ENCODE measurements around the gene KDM5A.
"Not testable (repeated sequence)": the region's sequence is repeated elsewhere in the genome, so short reads cannot be mapped to it uniquely, and the experiment has no call there.

KDM5A gene

DNA sequence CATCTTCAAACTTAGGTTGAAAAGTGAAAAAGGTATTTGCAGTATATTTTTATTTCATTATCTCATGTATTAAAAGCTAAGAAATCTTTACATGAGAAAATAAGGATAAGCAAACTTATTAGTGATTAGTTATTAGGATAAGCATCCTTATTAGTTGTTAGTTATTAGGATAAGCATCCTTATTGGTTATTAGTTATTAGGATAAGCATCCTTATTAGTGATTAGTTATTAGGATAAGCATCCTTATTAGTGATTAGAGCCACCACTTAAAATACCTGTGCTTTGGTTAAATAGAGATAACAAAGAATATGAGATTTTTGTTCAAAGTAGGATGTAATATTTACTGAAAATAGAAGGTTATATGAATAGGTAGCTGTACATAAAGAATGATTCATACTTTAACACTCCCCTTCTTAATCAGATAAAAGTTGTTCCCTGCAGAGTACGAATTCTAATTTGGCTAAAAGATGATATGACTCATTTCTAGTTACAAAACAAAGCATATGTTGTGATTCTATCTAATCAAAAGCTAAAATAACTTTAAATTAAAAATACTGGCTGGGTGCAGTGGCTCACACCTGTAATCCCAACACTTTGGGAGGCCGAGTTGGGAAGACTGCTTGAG lies 56.4 kb downstream of the KDM5A start:
- DNase-seq (ENCODE audit: low read depth): no peak

GRCh38 chr12:331287-331686 lies 57.8 kb downstream of the KDM5A start:
- DNase-seq (ENCODE audit: low read depth): no peak

DNA sequence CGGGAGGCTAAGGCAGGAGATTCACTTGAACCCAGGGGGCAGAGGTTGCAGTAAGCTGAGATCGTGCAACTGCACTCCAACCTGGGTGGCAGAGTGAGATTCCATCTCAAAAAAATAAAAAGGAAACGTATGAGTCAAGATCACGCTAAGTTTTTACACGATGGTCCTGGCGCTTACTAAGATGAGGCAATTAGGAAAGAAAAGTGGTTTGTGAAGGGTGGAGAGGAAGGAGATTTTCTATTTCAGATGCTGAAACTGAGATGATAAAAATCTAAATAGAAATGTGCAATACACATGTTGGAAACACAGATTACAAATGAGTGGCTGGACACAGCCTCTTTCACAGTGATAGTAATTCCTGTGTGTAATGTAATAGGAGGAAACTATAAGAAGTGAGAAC lies 63.2 kb downstream of the KDM5A start:
- no peak for DNase-seq (ENCODE audit: low read depth)

DNA sequence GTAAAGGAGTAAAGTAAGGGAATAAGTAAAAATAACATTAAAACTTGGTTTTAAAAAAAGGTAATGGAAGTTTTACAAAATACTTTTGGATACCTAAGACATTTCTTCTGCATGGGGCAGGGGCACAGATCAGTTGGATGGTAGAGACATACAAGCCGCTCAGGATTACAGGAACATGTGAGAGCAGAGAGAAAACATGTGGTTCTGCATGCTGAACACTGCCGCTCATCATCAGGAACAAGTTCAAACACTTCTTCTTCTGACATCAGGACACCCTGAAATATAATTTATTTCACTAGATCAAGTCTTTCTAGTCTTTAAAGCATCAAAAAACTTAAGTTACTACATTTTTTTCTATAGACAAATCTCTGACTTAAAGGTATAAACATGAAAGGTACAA lies 65.6 kb downstream of the KDM5A start:
- no peak for DNase-seq (ENCODE audit: low read depth)

GRCh38 chr12:321606-322326 lies 67.4 kb downstream of the KDM5A start:
- DNase-seq (ENCODE audit: low read depth): no peak

DNA sequence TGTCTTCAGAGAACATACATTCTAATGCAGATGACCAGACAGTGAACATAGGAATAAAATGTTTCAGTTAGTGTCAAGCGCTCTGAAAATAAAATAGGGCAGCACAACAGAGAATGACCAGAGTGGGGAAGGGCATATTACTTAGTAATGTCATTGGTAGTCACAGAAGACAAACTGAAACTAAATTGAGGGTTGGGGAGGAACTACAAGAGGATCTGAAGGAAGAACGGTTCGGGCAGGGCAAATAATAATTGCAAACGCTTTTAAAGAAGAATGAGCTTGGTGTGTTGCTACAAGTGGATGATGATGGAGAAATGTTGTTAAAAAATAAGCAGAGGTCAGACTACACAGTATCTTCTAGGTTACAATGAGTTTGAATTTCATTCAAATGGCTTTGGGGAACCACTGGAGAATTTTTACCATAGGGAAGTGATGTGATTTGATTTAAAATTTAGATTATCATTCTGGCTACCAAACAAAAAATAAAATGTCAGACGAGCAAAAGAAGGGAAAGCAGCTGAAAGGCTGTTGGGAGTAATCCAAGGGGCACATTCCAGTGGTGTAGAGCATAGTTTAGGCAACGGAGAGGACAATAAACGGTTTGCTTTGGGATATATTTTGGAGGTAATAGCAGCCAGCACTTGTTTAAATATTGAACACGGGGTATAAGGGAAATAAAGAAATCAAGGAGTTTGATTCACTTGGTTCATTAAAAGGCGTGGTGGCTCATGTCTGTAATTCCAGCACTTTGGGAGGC lies 70.2 kb downstream of the KDM5A start:
- no peak for DNase-seq (ENCODE audit: low read depth)

DNA sequence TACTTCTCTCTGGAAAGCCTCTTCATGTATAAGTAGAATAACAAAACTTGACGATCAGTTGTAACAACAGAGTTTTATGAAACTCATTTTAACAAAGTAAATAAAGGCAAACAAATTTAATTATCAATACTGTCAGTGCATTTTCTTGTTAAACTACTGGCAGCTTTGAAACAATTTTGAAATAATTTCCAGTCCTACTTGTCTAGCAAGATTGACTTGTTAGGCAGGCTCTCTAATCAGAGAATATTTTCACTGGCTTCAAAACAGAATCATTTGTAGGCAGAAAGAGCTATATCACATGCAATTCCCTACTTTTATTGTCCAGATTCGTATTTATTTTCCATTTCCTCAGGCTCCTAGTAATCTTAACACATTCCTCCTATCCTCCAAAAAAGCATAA lies 80.6 kb downstream of the KDM5A start:
- no peak for DNase-seq (ENCODE audit: low read depth)

DNA sequence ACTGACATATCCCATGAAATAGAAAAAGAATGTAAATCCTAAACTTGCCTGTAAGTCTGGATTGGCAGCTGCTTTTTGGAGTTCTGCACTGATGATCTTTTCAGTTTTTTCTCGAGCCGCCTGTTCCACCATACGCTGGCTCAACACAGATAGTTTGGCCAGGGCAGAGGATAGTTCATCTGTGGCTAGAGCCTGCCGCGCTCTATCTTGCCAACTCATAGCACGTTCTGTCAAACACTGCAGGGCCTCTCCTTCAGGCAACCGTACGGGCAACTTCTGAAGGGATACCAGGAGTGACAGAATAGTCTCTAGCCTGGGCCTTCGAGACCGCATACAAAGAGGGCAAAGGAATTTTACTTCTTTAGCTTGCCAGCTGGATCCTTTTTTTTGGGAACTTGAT lies 81.7 kb downstream of the KDM5A start:
- no peak for DNase-seq (ENCODE audit: low read depth)

GRCh38 chr12:304805-305204 lies 84.3 kb downstream of the KDM5A start:
- DNase-seq (ENCODE audit: low read depth): no peak

GRCh38 chr12:302766-303165 lies 86.4 kb downstream of the KDM5A start:
- not testable (repeated sequence) for DNase-seq (ENCODE audit: low read depth)

GRCh38 chr12:300166-300565 lies 89.0 kb downstream of the KDM5A start:
- DNase-seq (ENCODE audit: low read depth): not testable (repeated sequence)

DNA sequence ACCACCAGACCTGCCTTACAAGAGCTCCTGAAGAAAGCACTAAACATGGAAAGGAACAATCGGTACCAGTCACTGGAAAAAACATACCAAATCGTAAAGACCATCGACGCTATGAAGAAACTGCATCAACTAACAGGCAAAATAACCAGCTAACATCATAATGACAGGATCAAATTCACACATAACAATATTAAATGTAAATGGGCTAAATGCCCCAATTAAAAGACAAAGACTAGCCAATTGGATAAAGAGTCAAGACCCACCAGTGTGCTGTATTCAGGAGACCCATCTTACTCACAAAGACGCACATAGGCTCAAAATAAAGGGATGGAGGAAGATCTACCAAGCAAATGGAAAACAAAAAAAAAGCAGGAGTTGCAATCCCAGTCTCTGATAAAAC lies 89.6 kb downstream of the KDM5A start:
- not testable (repeated sequence) for DNase-seq (ENCODE audit: low read depth)

GRCh38 chr12:298059-298458 lies 91.1 kb downstream of the KDM5A start:
- not testable (repeated sequence) for DNase-seq (ENCODE audit: low read depth)

GRCh38 chr12:295132-295531 lies 94.0 kb downstream of the KDM5A start:
- no peak for DNase-seq (ENCODE audit: low read depth)

- no peak for DNase-seq (ENCODE audit: low read depth)
Measured at GRCh38 chr12:293199-293598, 95.9 kb downstream of the KDM5A start.

DNA sequence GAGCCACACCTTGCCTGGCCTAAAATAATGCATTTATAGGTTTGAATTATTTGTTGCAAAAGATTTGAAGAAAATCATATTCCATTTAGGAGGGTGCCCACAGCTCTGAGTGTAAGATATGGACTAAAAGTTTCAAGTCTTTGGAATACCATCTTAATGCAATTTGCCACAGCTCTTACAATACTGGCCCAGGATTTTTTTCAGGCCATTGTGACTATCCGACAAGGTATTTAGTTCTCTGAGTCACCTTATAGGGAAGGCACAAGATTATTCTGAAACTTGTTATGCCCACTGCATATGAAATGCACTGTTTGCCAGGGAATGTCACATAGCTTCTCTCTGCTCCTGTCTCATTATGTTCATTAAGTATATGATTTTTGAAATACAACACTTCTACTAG lies 96.9 kb downstream of the KDM5A start:
- DNase-seq (ENCODE audit: low read depth): no peak

GRCh38 chr12:291153-291723 lies 97.9 kb downstream of the KDM5A start:
- DNase-seq (ENCODE audit: low read depth): no peak

DNA sequence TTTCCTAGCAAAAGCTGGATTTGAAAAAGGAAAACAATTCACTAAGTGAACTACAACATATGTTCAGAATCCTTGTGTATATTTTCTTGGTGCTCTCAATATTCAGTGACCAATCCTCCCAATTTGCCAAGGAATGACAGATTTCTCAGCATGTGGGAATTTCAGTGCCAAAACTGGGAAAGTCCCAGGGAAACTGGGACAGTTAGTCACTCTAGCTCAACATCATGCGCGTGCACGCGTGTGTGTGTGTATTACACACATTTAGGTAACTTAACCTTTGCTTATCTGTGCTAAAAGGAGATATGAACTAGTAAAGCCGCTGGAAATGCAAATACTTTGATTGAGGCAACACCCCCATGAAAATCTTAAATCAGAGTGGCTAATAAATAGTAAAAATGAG lies 100.4 kb downstream of the KDM5A start:
- DNase-seq (ENCODE audit: low read depth): no peak

- no peak for DNase-seq (ENCODE audit: low read depth)
Measured at GRCh38 chr12:286531-287300, 102.4 kb downstream of the KDM5A start.

DNA sequence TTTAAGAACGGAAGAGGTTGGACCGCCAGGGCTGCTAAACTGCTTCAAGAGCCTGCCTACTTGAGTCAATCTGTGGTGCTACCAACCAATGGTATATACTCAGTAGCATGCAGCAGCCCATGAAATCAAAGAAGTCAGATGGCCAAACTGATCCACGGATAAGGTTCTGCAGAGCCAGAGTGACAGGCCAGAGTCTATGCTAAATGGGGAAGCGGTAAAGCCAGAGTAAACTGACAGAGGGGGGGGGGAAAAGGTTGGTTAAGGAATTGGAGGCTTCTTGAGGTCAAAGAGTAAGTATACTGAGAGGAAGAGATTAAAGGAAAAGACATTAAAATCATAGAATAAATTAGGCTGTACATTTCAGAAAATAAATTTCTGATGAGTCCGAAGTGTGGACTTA lies 111.1 kb downstream of the KDM5A start:
- DNase-seq (ENCODE audit: low read depth): no peak

DNA sequence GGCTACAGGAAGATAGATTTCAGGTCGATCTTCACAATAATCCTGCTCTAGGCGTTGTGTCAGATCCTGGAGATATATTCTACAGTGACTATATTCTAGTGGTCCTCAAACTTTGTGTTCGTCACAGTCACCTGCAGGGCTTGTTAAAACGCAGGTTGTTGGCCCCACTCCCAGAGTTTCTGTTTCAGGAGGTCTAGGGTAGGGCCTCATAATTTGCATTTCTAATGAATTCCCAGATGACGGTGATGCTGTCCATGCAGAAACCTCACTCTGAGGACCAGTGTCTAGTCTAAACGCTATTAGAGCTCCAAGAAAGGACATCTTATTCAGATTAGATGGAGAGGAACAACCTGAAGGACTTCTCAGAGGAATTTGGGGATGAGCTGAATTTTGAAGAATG lies 113.3 kb downstream of the KDM5A start:
- no peak for DNase-seq (ENCODE audit: low read depth)

- no peak for DNase-seq (ENCODE audit: low read depth)
Measured at GRCh38 chr12:273382-273781, 115.7 kb downstream of the KDM5A start.
